Measurements from ENCODE around the gene ZBTB38.

The ZBTB38 gene

GRCh38 chr3:141406265-141406664 is 38.0 kb downstream of the ZBTB38 start:
- DNase-seq, result no peak

GRCh38 chr3:141407047-141407446 is 38.7 kb downstream of the ZBTB38 start:
- no peak for DNase-seq

- no peak for DNase-seq
These were observed 39.5 kb downstream of the ZBTB38 start for GRCh38 chr3:141407825-141408224.

- no peak for DNase-seq
These were observed 40.3 kb downstream of the ZBTB38 start for GRCh38 chr3:141408596-141408995.

- no peak for DNase-seq
These were observed 41.6 kb downstream of the ZBTB38 start for GRCh38 chr3:141409940-141410241.

- DNase-seq, result no peak
These were observed 42.1 kb downstream of the ZBTB38 start for GRCh38 chr3:141410408-141410807.

GRCh38 chr3:141410846-141411245 is 42.5 kb downstream of the ZBTB38 start:
- DNase-seq, result no peak

- no peak for DNase-seq
These were observed 43.0 kb downstream of the ZBTB38 start for GRCh38 chr3:141411251-141411771.

GRCh38 chr3:141412087-141412935 is 44.0 kb downstream of the ZBTB38 start:
- peak; percentile 19 for DNase-seq

- DNase-seq, result no peak
These were observed 44.6 kb downstream of the ZBTB38 start for GRCh38 chr3:141412936-141413354.

GRCh38 chr3:141413391-141413790 is 45.1 kb downstream of the ZBTB38 start:
- no peak for DNase-seq

GRCh38 chr3:141413801-141414689 is 45.7 kb downstream of the ZBTB38 start:
- no peak for DNase-seq

GRCh38 chr3:141414800-141415462 is 46.6 kb downstream of the ZBTB38 start:
- no peak for DNase-seq

- DNase-seq, result no peak
These were observed 47.6 kb downstream of the ZBTB38 start for GRCh38 chr3:141415953-141416352.

All from DMS79 treated with DMSO at 0.1 percent for 48 hours (cell line).